AML-193 (cell line): ENCODE measurements around the gene ARHGEF10L.
"Not testable (repeated sequence)": the region's sequence is repeated elsewhere in the genome, so short reads cannot be mapped to it uniquely, and the experiment has no call there.

ENCODE experiments used
- DNase-seq, 2 experiments: peaks; one replicate each; lab custom pipeline; 2025; lab: John Stamatoyannopoulos, UW

ARHGEF10L gene

DNA sequence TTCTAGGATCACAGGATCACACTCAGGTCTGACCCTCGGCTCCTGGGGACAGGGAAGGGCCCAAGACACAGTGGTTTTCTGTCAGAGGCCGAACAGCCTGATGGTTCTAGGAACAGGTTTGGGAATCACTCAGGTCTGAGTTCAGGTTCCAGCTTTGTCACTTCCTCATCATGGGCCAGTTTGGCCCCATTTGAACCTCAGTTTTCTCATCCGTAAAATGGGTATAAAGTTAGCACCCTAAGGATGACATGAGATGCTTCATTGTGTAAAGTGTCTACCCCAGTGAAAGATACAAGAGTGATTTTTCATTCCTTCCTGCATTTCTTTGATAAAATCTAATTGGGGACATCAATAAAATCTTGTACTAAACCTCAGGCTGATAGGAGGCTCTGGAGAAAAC lies 204.4 kb downstream of the ARHGEF10L start:
- DNase-seq, result no peak

DNA sequence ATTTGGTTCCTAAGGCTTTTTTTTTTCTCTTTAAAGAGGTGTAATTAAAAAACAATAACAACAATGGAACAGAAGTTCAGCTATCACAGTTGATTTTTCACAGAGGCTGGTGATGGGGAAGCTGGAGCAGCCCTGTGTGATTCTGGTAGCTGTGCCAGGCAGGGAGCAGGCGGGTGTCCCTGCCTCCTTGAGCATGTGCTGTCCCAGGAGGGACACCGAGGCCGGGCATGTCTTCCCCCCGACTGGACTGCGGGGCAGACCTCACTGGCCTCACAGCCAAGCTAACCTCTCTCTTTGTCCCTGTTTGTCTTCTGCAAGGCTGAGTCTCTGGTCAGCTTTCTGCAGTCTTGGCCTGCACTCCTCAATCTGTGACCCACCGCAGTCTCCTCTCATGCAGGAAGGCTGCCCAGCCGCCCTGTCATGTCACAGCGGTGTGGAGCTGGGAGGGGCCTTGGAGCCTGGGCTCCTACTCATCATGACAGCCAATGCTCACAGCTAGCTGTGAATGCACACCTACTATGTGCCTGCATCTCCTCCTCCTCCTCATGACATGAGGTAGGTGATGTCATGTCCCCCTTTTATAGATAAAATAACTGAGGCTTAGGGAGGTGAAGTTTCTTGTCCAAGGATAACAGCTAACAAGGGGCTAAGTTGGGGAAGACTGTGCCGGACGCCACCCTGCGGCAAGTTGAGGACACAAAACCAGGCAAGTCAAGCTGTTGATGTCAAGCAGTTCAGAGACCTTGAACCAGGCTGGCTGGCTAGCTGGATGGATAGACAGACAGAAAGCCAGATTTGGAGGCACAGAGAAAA lies 205.4 kb downstream of the ARHGEF10L start:
- DNase-seq, result no peak

DNA sequence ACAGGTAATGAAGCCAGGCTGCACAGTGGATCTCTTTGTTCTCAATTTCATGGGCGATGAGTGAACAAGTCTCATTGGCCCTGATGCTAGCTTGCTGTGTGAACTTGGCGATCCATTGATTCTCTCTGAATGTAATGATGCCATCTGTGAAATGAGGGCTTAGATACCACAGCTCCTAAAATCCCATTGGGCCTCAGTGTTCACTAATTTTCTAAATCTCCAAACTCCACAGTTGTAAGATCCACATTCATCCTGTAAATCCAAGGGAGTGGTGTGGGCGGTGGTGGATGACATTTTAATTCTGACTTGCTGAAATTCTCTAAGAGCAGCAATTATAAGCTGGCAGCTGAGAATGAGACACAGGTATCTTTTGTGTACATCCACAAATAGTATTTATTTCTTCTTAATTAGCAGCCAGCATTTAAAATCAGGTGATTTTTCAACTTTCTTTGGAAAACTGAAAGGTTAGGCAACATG lies 206.0 kb downstream of the ARHGEF10L start:
- DNase-seq, result no peak

DNA sequence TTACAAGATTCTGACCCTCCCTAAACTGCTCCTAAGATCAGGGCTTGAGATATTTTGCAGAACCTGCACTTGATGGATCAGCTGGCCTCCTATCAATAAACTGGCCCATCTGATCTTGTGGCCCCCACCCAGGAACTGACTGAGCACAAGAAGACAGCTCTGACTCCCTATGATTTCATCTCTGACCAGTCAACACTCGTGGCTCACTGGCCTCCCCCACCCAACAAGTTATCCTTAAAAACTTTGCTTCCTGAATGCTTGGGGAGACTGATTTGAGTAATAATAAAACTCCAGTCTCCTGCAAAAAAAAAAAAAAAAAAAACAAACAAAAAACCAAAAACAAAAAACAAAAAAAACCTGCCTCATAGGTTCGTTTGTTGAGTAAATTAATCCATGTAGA lies 206.8 kb downstream of the ARHGEF10L start:
- not testable (repeated sequence) for DNase-seq

DNA sequence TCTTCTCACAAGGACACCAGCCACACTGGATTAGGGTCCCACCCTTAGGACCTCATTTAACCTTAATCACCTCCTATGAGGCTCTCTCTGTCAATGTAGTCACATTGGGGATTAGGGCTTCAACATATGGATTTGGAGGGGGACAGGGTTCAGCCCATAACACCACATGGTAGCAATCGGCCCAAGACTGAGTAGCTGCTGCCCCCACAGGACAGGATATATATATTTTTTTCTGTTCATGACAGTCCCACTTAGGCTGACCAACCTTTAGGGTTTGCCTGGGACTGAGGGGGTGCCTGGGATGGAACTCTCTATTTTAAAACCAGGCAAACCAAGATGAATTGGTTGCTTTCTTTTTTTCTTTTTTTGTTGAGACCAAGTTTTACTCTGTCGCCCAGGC lies 207.4 kb downstream of the ARHGEF10L start:
- no peak for DNase-seq
